Bronchial epithelial cell (primary cell): ENCODE data around the gene MND1. TPM values are rescaled to one million over a fixed set of nuclear protein-coding genes. Genes with fewer than 3 reads are reported as not detected.

Experiments
- DNase-seq: peaks from one replicate; pipeline ENCODE4 v3.0.0-alpha.2; 2010; ENCODE audit warnings: low read depth
- FAIRE-seq: peaks from 2 replicates; lab custom pipeline; 2011; peaks lifted over from hg19 to GRCh38; lab: Jason Lieb, UNC
- H3K27me3 ChIP-seq: 2 replicates; pipeline ENCODE4 v1.5.1; 2011; ENCODE audit warnings: low read length; ENCODE audit not compliant: control insufficient read depth, insufficient read depth
- H3K36me3 ChIP-seq: 2 replicates; pipeline ENCODE4 v1.5.1; 2011; ENCODE audit warnings: low read length; ENCODE audit not compliant: control insufficient read depth, insufficient read depth
- H3K4me3 ChIP-seq: 2 replicates; pipeline ENCODE4 v1.5.1; 2011; ENCODE audit warnings: mild to moderate bottlenecking, low read depth, low read length, control low read depth
- total RNA-seq: library from RNA; depleted of rRNA; stranded (reverse); fragments of >200 nt; gene quantifications from 2 replicates; pipeline ENCODE4 v1.2.1, GENCODE V29; 2014
- TF ChIP-seq, protein P1 (sequence below): IDR thresholded peaks from 2 replicates; pipeline ENCODE4 v1.5.1; 2011; ENCODE audit warnings: mild to moderate bottlenecking, moderate library complexity, low read length, control low read depth, inconsistent platforms; ENCODE audit not compliant: insufficient read depth, severe bottlenecking

MND1 gene
- total RNA-seq, 1 donor from 2014 or later: 1.3 TPM

- FAIRE-seq: no peak
Observed at GRCh38 chr4:153367092-153367491, 22.6 kb downstream of the MND1 start.

DNA sequence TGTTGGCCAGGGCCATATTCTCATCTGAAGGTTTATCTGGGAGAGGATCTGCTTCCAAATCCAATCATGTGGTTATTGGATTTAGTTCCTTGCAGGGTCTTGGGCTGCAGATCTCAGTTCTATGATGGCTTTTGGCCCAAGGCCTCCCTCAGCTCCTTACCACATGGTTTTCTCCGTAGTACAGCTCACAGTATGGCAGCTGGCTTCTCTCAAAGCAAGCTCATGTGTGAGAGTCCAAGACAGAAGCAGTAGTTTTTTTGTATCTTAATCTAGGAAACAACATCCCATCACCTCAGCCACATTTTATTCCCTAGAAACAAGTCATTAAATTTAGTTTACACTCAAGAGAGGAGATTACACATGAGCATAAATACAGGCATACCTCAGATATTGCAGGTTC is 24.5 kb downstream of the MND1 start:
- no peaks in the 10 kb centered on the region for H3K36me3 ChIP-seq
- TF ChIP-seq, protein P1, sequence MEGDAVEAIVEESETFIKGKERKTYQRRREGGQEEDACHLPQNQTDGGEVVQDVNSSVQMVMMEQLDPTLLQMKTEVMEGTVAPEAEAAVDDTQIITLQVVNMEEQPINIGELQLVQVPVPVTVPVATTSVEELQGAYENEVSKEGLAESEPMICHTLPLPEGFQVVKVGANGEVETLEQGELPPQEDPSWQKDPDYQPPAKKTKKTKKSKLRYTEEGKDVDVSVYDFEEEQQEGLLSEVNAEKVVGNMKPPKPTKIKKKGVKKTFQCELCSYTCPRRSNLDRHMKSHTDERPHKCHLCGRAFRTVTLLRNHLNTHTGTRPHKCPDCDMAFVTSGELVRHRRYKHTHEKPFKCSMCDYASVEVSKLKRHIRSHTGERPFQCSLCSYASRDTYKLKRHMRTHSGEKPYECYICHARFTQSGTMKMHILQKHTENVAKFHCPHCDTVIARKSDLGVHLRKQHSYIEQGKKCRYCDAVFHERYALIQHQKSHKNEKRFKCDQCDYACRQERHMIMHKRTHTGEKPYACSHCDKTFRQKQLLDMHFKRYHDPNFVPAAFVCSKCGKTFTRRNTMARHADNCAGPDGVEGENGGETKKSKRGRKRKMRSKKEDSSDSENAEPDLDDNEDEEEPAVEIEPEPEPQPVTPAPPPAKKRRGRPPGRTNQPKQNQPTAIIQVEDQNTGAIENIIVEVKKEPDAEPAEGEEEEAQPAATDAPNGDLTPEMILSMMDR: no peak
- no peak overlapping the region for H3K4me3 ChIP-seq
- DNase-seq (no peak), FAIRE-seq (no peak)
- no peaks in the 10 kb centered on the region for H3K27me3 ChIP-seq

More at GRCh38 chr4:153367092-153367491, 22.6 kb downstream of the MND1 start:
- Histone ChIP-seq H3K36me3 (no peaks in the 10 kb centered on the region), H3K27me3 (no peaks in the 10 kb centered on the region), H3K4me3 (no peak overlapping the region)
- TF ChIP-seq, protein P1: no peak
- DNase-seq: no peak

- no peak for FAIRE-seq
Observed at GRCh38 chr4:153371701-153372234, 27.3 kb downstream of the MND1 start.

DNA sequence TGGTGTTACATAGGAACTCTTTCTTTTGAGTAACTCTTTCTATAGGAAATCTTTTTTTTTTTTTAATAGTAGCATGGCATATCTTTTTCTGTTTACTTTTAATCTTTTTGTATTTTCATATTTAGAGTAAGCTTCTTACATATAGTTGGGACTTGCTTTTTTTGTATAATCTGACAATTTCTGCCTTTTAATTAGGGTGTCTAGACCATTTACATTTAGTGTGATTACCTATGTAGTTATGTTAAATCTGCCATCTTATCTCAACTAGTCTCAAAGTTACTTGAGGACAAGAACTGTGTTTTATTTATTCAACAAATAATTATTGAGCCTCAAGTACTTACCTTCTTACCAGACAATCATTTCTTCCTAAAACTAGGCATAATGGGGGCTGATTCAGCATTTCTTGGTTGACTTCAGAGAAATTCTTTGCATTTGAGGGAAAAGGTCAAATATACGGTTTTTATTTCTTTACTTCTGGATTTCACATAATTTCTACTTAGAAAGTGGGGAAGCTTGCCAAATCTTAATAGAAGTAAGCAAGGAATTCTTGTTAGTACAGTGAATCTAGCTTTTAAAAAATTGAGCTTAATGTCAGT is 28.6 kb downstream of the MND1 start:
- TF ChIP-seq, protein P1: no peak
- DNase-seq (no peak), FAIRE-seq (no peak)
- Histone ChIP-seq H3K36me3 (no peaks in the 10 kb centered on the region), H3K27me3 (no peaks in the 10 kb centered on the region), H3K4me3 (no peak overlapping the region)

More at GRCh38 chr4:153371701-153372234, 27.3 kb downstream of the MND1 start:
- TF ChIP-seq, protein P1: no peak
- H3K36me3 ChIP-seq: no peaks in the 10 kb centered on the region
- H3K4me3 ChIP-seq: no peak overlapping the region
- H3K27me3 ChIP-seq: no peaks in the 10 kb centered on the region
- DNase-seq: no peak

GRCh38 chr4:153374442-153374841 is 30.0 kb downstream of the MND1 start:
- FAIRE-seq (no peak), DNase-seq (no peak)
- H3K36me3 ChIP-seq: no peaks in the 10 kb centered on the region
- H3K27me3 ChIP-seq: no peaks in the 10 kb centered on the region
- no peak overlapping the region for H3K4me3 ChIP-seq
- TF ChIP-seq, protein P1: no peak
